GM20000 (cell line): ENCODE measurements around the gene VAT1L.

ENCODE experiments used
- DNase-seq: peaks from one replicate; pipeline ENCODE4 v3.0.0; 2012; ENCODE audit warnings: low spot score
- TF ChIP-seq, protein P1 (sequence below): IDR thresholded peaks from 2 replicates; pipeline ENCODE4 v1.5.1; 2012; ENCODE audit warnings: mild to moderate bottlenecking, control low read depth; ENCODE audit errors: extremely low read depth, missing control alignments

Gene VAT1L

GRCh38 chr16:77762262-77762661 is 26.1 kb upstream of the VAT1L start:
- TF ChIP-seq, protein P1, sequence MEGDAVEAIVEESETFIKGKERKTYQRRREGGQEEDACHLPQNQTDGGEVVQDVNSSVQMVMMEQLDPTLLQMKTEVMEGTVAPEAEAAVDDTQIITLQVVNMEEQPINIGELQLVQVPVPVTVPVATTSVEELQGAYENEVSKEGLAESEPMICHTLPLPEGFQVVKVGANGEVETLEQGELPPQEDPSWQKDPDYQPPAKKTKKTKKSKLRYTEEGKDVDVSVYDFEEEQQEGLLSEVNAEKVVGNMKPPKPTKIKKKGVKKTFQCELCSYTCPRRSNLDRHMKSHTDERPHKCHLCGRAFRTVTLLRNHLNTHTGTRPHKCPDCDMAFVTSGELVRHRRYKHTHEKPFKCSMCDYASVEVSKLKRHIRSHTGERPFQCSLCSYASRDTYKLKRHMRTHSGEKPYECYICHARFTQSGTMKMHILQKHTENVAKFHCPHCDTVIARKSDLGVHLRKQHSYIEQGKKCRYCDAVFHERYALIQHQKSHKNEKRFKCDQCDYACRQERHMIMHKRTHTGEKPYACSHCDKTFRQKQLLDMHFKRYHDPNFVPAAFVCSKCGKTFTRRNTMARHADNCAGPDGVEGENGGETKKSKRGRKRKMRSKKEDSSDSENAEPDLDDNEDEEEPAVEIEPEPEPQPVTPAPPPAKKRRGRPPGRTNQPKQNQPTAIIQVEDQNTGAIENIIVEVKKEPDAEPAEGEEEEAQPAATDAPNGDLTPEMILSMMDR = no peak
- DNase-seq = no peak

- no peak for DNase-seq
- TF ChIP-seq, protein P1 = no peak
Observed at GRCh38 chr16:77763994-77764393, 24.4 kb upstream of the VAT1L start.

DNA sequence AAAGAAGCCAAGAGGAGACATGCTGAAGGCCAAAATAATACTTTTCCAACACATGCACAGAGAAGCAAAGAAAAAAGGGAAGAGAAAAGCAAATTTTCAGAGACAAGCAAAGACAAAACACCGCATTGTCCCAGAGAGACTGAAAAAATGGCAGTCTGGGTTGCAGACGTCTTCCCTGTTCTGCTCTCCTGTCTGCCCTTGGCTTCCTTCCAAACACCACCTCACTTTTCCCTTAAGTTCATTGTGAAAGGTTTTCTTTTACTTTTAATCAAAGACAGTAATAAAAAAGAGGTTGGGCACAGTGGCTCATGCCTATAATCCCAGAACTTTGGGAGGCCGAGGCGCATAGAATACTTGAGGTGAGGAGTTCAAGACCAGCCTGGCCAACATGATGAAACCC is 21.2 kb upstream of the VAT1L start:
- TF ChIP-seq, protein P1 = no peak
- no peak for DNase-seq

DNA sequence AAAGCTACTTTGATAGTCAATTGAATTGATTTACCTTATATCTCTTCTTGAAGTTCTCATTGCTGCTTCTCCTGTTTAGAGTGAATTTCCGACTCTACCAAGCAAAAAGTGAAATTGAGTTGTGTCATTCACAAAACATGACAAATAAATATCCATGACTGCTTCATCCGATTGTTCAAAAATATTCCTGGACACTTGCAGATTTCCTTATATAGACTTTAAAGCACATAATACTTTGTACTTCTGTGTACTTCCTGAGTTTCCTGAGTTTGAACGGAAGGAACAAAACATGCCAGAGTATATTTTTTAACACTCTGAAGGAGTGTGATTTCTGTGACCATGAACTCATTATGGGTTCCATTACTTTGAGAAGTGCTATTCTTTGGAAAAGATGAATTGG is 20.5 kb upstream of the VAT1L start:
- TF ChIP-seq, protein P1 = no peak
- no peak for DNase-seq

DNA sequence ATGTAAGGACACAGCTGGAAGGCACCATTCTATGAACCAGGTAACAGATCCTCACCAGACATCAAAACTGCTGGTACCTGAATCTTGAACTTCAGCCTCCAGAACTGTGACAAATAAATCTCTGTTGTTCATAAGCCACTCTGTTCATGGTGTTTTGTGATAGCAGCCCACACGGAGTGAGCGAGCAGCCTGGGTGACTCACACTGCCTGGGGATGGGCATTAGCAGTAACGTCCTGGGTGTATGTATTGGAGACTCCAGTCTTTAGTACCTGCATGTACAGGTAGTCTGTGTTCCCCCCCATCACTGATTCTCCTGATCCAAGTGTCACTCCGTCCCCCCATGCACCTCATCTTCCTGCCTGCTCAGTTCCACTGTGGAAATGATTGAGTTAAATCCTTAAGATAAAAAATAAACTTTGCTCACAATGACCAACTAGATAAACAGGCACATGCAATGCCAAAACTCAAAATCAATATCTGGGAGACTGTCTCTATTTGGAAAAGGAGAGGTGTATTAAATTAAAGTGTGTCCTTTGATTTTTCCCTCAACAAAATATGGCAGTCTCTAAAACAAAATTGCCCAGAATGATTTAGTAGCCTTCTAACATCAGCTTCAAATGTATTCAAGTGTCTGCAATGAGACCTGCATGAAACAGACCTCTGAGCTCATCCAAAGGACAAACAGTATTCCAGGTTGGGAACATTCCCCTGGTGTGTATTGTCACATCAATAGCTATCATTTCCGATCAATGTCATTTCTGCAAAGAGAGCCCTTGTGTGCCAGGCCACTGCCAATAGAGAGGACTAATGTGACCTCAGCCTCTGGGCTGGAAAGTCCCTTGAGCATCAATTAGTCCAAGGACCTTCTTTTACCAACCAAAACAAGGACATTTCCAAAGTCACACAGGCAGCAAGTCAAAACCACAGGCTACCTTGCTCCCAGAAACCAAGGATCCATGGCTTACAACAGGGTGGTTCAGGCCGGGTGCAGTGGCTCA is 12.2 kb upstream of the VAT1L start:
- TF ChIP-seq, protein P1 = no peak
- DNase-seq = no peak

DNA sequence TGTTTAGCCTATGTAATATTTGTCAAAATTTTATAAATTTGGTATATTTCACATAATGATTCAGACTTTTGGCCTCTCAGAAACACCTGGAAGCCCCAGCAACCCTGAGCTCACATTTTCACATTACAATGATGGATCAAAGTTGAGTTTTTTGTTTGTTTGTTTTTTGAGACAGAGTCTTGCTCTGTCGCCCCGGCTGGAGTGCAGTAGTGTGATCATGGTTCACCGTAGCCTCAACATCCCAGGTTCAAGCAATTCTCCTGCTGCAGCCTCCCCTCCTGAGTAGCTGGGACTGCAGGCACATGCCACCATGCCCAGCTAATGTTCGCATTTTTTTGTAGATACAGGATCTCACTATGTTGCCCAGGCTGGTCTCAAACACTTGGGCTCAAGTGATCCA is 10.6 kb upstream of the VAT1L start:
- DNase-seq = no peak
- TF ChIP-seq, protein P1 = no peak

GRCh38 chr16:77780378-77780837 is 8.0 kb upstream of the VAT1L start:
- TF ChIP-seq, protein P1 = no peak
- no peak for DNase-seq
